ENCODE measurements around the gene PRR18.

PRR18 gene

DNA sequence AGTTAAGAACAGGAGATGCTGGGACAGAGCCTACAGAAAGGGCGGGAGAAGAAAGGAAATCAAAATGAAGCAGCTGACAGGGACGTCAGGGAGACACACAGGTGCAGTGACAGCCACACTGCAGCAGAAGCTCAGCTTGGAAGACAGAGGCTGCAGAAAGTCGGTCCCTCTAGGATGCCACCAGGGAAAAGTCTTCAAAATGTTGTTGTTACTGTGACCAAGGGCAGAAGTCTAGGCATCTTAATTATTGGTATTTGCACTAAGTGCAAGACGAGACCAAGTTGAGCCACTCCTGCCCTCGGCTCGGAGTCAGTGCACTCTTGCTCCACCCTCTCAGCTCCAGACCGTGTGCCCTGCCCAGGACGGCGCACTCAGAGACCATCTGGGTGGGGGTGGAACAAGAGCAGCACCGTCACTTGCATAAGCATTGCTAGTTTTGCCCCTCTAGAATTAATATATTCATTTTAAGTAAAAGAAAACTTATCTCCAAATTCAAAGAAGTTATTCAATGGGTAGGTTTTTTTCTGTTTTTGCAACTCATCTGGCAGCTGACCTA lies 2.6 kb downstream of the PRR18 start:
- DNase-seq (ENCODE audit: low read depth in 2 of 2) = no peak
- H3K4me3 ChIP-seq (replicated peaks in 1 of 2; ENCODE audit: low read depth in 2 of 2, low read length in 2 of 2) = no peak overlapping the region
- TF ChIP-seq, protein P1, sequence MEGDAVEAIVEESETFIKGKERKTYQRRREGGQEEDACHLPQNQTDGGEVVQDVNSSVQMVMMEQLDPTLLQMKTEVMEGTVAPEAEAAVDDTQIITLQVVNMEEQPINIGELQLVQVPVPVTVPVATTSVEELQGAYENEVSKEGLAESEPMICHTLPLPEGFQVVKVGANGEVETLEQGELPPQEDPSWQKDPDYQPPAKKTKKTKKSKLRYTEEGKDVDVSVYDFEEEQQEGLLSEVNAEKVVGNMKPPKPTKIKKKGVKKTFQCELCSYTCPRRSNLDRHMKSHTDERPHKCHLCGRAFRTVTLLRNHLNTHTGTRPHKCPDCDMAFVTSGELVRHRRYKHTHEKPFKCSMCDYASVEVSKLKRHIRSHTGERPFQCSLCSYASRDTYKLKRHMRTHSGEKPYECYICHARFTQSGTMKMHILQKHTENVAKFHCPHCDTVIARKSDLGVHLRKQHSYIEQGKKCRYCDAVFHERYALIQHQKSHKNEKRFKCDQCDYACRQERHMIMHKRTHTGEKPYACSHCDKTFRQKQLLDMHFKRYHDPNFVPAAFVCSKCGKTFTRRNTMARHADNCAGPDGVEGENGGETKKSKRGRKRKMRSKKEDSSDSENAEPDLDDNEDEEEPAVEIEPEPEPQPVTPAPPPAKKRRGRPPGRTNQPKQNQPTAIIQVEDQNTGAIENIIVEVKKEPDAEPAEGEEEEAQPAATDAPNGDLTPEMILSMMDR (IDR thresholded peaks at IDR 0.05; ENCODE audit: low read depth, low read length) = no peak

DNA sequence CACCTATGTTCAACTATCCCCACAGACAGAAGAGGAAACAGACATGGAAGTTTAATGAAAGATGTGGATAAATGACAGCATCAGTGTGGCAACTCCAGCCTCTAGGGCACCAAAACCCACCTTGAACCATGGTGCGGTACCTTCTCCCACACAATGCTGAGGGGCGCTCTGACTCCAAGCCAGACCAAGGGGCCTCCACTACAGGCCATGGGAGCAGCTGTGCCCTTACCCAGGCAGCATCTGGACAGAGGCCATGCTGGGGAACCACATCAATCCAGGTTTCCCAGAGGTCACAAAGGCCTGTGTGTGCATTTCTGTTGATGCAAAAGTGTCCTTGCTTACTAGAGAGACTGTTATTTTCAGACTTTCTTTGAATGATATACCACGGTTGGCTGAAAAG lies 4.1 kb downstream of the PRR18 start:
- H3K4me3 ChIP-seq (replicated peaks in 1 of 2; ENCODE audit: low read depth in 2 of 2, low read length in 2 of 2) = no peak overlapping the region
- TF ChIP-seq, protein P1 (IDR thresholded peaks at IDR 0.05; ENCODE audit: low read depth, low read length) = no peak
- DNase-seq (ENCODE audit: low read depth in 2 of 2) = no peak

DNA sequence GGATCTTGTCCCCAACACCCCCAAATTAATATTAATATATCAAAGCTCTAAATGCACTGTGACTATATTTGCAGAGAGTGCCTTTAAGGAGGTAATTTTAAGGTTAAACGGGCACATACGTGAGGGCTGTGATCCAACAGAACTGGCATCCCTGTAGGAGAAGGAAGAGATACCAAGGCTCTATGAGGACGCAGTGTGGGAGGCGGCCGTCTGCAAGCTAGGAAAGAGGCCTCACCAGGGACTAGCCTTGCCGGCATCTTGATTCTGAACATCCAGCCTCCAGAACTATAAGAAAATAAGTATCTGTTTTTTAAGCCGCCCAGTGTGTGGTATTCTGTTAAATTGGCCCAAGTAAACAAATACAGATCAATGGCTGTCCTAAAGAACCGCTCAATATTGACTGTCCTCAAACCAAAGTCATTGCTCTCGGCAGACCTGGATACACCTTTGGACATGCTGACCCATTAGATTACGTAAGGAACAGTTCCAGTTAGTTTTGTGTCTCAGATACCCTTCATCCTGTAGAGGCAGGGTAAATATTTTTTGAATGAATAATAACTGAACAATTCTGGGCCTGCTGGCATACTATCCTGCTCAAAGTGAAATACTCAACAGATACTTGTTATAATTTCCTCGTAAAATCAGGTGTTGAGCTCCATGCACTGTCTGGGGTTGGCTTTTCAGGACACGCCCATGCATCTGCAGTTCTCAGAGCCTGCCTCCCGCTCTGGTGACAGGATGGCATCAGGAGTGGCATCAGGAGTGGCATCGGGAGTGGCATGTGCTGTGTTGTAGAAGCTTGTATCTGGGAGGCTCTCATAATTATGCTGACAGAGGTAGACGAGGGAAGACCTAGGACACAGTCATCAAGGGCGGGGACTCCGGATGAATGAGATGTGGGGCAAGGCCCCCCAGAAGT lies 6.3 kb downstream of the PRR18 start:
- DNase-seq (ENCODE audit: low read depth in 2 of 2) = no peak
- H3K4me3 ChIP-seq (replicated peaks in 1 of 2; ENCODE audit: low read depth in 2 of 2, low read length in 2 of 2) = no peak overlapping the region
- TF ChIP-seq, protein P1 (IDR thresholded peaks at IDR 0.05; ENCODE audit: low read depth, low read length) = no peak

DNA sequence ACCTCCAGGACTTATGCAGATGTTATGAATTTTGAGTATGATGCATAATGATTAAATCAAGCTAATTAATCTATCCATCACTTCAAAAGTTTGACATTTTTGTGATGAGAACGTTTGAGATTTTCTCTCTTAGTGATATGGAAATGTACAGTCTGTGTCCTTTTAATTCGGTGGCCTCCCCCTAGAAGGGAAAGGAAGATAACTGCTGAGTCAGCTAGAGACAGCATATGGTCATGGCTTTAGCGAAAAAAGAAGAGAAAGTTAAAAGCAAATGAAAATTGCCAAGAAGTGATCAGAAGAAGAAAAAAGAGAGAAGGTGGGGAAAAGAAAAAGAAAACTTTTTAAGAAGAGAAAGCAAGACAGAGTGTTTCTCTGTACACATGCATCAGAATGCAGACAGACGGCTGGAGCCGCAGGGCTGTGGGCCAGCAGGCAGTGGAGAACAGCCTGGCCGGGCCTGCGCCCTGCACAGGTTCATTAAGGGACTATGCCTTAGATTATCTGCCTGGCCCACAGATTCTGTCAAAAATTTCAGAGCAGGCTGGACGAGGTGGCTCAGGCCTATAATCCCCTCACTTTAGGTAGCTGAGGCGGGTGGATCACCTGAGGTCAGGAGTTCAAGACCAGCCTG lies 7.7 kb downstream of the PRR18 start:
- no peak for DNase-seq (ENCODE audit: low read depth in 2 of 2)
- TF ChIP-seq, protein P1 (IDR thresholded peaks at IDR 0.05; ENCODE audit: low read depth, low read length) = no peak
- no peak overlapping the region for H3K4me3 ChIP-seq (replicated peaks in 1 of 2; ENCODE audit: low read depth in 2 of 2, low read length in 2 of 2)

DNA sequence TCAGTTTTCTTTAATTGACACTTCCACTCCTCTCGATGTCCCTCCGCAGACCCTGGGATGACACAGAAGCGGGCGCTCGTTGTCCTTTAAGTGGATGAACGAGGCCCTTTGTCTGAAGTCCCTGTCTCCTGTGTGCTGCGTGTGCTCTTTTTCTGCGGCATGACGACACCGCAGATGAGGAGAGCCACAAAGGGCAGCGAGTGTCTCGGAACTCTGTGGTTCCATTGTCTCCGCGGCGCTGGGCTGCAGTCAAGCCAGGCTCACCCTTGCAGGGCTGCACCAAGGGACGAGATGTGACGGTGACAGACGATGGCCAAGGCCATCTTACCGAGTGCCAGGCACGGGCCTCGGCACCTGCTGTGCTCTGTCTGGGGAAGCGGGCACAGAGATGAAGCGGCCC lies 10.6 kb downstream of the PRR18 start:
- TF ChIP-seq, protein P1 (IDR thresholded peaks at IDR 0.05; ENCODE audit: low read depth, low read length) = no peak
- H3K4me3 ChIP-seq (replicated peaks in 1 of 2; ENCODE audit: low read depth in 2 of 2, low read length in 2 of 2) = no peak overlapping the region
- no peak for DNase-seq (ENCODE audit: low read depth in 2 of 2)

DNA sequence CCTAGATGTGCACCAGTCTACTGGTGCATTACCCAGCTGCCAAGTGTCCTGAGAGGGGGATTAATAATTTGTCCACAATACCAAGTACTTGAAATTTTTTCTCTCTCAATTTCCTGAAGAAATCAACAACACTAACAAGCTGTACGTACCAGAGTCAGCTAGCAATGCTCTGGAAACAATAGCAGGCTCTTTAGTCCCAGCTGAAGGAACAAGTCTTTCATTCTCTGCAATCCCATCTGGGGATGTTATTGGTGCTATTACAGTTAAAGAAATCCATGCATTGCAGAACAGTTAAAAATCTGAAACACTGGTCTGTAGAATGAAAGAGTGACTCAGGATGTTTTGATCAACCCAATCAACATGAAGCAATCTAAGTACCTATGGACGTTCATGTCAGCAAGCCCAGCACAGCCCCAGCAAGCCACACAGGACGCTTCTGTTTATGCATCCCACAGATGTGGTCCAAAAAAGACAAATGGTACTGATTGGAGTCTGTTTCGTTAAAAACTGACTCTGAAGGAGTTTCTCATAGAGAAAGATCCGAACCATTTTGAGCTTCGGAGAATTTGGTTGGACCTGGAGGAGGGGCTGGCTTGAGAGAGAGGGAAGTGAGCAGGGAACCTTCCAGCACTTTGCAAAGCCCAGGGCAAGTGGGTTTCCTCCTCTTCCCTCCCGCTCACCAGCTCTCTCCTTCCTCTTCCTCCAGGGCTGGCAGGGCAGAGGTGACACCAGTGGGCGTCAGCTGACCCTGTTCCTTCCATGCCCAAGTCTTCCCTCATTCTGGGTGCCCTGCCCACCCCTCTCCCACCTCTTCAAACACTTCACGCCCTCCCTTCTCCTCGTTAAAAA lies 11.9 kb downstream of the PRR18 start:
- TF ChIP-seq, protein P1 (IDR thresholded peaks at IDR 0.05; ENCODE audit: low read depth, low read length) = no peak
- no peak overlapping the region for H3K4me3 ChIP-seq (replicated peaks in 1 of 2; ENCODE audit: low read depth in 2 of 2, low read length in 2 of 2)
- DNase-seq (ENCODE audit: low read depth in 2 of 2) = no peak
